HT1080 (cell line): ENCODE measurements around the gene SLC8B1. TPM values are rescaled to one million over a fixed set of nuclear protein-coding genes. Genes with fewer than 3 reads are reported as not detected.
"Not testable (repeated sequence)": the region's sequence is repeated elsewhere in the genome, so short reads cannot be mapped to it uniquely, and the experiment has no call there.

Experiments
- DNase-seq: peaks from one replicate; pipeline ENCODE4 v3.0.0-alpha.2; 2015; ENCODE audit warnings: low read depth
- total RNA-seq: library from RNA; depleted of rRNA; stranded (reverse); fragments of >200 nt; shearing (Covaris generic); gene quantifications from 2 replicates; pipeline ENCODE4 v1.2.3, GENCODE V29; 2014

The SLC8B1 gene
- total RNA-seq, 1 experiment from 2014 or later = 9.2 TPM

GRCh38 chr12:113358381-113359132, 23.6 kb upstream of the SLC8B1 start, which contains the start of gene PLBD2:
Gene PLBD2, plus strand, starts transcription at chr12:113358587. Its CDS starts 14 bp downstream, at chr12:113358601.
- peak; percentile 89 for DNase-seq

GRCh38 chr12:113354192-113354591, 19.3 kb upstream of the SLC8B1 start:
- not testable (repeated sequence) for DNase-seq

GRCh38 chr12:113351089-113351488, 16.2 kb upstream of the SLC8B1 start:
- no peak for DNase-seq

GRCh38 chr12:113348849-113349536, 14.1 kb upstream of the SLC8B1 start:
- no peak for DNase-seq

- DNase-seq = no peak
Observed at GRCh38 chr12:113347892-113348291, 13.0 kb upstream of the SLC8B1 start.

GRCh38 chr12:113347107-113347506, 12.2 kb upstream of the SLC8B1 start:
- no peak for DNase-seq

GRCh38 chr12:113346353-113346752, 11.4 kb upstream of the SLC8B1 start:
- DNase-seq = no peak

GRCh38 chr12:113345318-113345717, 10.4 kb upstream of the SLC8B1 start:
- no peak for DNase-seq

GRCh38 chr12:113341535-113341934, 6.6 kb upstream of the SLC8B1 start:
- no peak for DNase-seq

- no peak for DNase-seq
Observed at GRCh38 chr12:113340061-113340460, 5.2 kb upstream of the SLC8B1 start.

GRCh38 chr12:113339540-113339939, 4.6 kb upstream of the SLC8B1 start:
- no peak for DNase-seq

- DNase-seq = no peak
Observed at GRCh38 chr12:113333877-113334785, 778 bp downstream of the SLC8B1 start.

- no peak for DNase-seq
Observed at GRCh38 chr12:113333418-113333750, 1.5 kb downstream of the SLC8B1 start.

GRCh38 chr12:113332688-113333417, 2.1 kb downstream of the SLC8B1 start:
- no peak for DNase-seq

- DNase-seq = no peak
Observed at GRCh38 chr12:113330505-113330904, 4.4 kb downstream of the SLC8B1 start.

GRCh38 chr12:113329791-113330417, 5.0 kb downstream of the SLC8B1 start:
- no peak for DNase-seq

GRCh38 chr12:113329022-113329790, 5.7 kb downstream of the SLC8B1 start:
- DNase-seq = peak; percentile 80

GRCh38 chr12:113328368-113328889, 6.5 kb downstream of the SLC8B1 start:
- no peak for DNase-seq

GRCh38 chr12:113326775-113327395, 8.0 kb downstream of the SLC8B1 start:
- no peak for DNase-seq
